Measurements from ENCODE around the gene CD300LF.

Gene CD300LF

DNA sequence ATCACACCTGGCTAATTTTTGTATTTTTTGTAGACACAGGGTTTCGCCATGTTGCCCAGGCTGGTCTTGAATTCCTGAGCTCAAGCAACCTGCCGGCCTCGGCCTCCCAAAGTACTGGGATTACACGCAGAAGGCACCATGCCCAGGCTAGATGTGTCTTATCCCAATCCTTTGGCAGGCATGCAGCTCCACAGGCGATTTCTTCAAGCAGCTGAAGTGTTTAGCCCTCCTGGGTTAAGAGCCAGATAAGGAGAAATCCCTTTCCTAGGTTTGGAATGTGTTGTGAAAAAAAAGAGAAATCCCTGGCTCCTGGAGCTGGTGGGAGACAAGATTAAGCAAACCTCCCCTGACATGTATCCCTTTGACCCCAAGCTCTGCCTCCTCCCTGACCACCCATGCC lies 33.7 kb upstream of the CD300LF start:
- no peaks in the 10 kb centered on the region for H3K36me3 ChIP-seq
- no peak overlapping the region for H3K4me3 ChIP-seq
- H3K27me3 ChIP-seq, result peaks cover 0 to 18% of the 10 kb centered on the region in 2 donors
- TF ChIP-seq CTCF (IDR thresholded peaks at IDR 0.05), result no peak
- H3K9me3 ChIP-seq, result no peaks in the 10 kb centered on the region
- H3K27ac ChIP-seq, result no peak overlapping the region
- peaks cover 0 to 36% (median 33%) of the 10 kb centered on the region in 4 donors for H3K4me1 ChIP-seq
- intact Hi-C loops (cut with DNase I; ENCODE audit: low total_unique reads), result no loop called here
- DNase-seq, result no peak

GRCh38 chr17:74745548-74746177 lies 32.9 kb upstream of the CD300LF start:
- Histone ChIP-seq H3K4me1 (peaks cover 0 to 29% (median 26%) of the 10 kb centered on the region in 4 donors), H3K27me3 (peaks cover 0 to 25% of the 10 kb centered on the region in 2 donors), H3K4me3 (no peak overlapping the region), H3K9me3 (no peaks in the 10 kb centered on the region), H3K27ac (peak overlapping the region in 1 of 2 donors; percentile 33), H3K36me3 (no peaks in the 10 kb centered on the region)
- intact Hi-C loops (cut with DNase I; ENCODE audit: low total_unique reads), result loop anchor here (2.0 kb wide), 1 partner anchor 119 kb away; no protein-coding TSS in a partner anchor
- TF ChIP-seq CTCF (IDR thresholded peaks at IDR 0.05), result no peak
- no peak for DNase-seq

DNA sequence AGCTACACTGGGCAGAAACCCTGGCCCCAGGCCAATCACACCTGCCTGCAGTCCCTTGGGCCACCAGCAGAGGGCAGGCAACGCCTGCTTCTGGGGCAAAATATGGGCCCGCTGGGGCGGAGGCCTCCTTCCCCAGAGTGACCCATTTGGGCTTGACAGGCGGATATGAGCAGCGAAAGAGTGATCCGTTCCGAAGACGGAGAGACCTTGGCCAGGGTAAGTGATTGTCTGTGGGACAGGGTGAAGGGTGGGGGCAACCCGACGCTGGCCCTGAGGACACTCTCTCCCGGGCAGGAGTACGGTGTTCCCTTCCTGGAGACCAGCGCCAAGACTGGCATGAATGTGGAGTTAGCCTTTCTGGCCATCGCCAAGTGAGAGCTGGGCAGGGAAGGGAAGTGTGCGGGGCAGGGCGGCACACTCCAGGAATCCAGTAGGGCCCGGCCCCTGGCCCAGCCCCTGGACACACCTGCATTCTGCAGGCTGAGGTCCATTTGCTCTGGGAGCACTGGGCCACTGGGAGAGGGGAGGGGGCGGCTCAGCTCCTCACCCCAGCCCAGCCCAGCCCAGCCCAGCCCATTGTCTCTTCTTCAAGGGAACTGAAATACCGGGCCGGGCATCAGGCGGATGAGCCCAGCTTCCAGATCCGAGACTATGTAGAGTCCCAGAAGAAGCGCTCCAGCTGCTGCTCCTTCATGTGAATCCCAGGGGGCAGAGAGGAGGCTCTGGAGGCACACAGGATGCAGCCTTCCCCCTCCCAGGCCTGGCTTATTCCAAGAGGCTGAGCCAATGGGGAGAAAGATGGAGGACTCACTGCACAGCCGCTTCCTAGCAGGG lies 32.2 kb upstream of the CD300LF start:
- peak; percentile 98 to 100 for TF ChIP-seq CTCF (IDR thresholded peaks at IDR 0.05)
- Histone ChIP-seq H3K36me3 (no peaks in the 10 kb centered on the region), H3K9me3 (no peaks in the 10 kb centered on the region), H3K4me1 (peaks cover 0 to 22% (median 20%) of the 10 kb centered on the region in 4 donors), H3K27me3 (peaks cover 0 to 32% of the 10 kb centered on the region in 2 donors), H3K27ac (peak overlapping the region; percentile 32 to 33), H3K4me3 (peak overlapping the region; percentile 12 to 22)
- peak; percentile 86 to 92 for DNase-seq
- intact Hi-C loops (cut with DNase I; ENCODE audit: low total_unique reads), result loop anchor here (2.0 kb wide), 1 partner anchor 120 kb away; no protein-coding TSS in a partner anchor

DNA sequence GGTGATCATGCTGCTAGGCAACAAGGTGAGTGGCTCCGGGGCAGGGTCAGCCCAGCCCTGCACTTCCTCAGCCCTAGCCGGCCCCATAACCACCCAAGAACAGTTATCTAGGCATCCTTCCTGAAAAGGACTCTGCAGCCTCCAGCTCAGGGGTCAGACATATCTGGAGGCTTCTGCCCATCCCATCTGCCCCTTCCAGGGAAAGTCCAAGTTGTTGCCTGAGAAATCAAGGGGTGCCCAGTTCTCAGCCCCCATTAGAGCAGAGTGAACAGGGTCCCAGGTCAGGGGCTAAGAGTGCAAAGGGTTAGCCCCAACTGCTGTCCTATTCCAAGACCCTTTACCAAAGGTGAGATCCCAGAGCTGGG lies 31.6 kb upstream of the CD300LF start:
- Histone ChIP-seq H3K4me1 (peaks cover 0 to 16% (median 14%) of the 10 kb centered on the region in 4 donors), H3K27ac (no peak overlapping the region), H3K27me3 (peaks cover 0 to 38% of the 10 kb centered on the region in 2 donors), H3K4me3 (no peak overlapping the region), H3K36me3 (no peaks in the 10 kb centered on the region), H3K9me3 (no peaks in the 10 kb centered on the region)
- intact Hi-C loops (cut with DNase I; ENCODE audit: low total_unique reads), result loop anchor here (2.0 kb wide), 1 partner anchor 120 kb away; no protein-coding TSS in a partner anchor
- DNase-seq, result no peak
- TF ChIP-seq CTCF (IDR thresholded peaks at IDR 0.05), result no peak

DNA sequence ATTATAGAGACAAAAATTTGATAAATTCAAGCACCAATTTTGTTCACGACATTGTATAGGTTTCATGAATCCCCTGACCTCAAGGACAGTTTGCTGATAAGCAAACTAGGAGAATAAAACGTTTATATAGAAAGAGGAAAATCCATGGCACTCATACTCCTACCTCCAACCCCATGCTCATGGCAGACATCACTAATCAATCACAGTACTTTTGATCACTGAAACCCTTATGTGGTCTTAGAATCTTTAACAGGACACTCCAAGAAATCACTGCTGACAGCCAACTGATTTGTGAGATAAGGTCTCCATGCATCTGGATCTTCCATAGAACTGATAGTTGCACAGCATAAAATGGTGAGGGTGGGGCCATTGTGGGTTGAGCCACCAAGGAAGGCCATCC lies 31.0 kb upstream of the CD300LF start:
- H3K4me3 ChIP-seq, result no peak overlapping the region
- DNase-seq, result no peak
- no peaks in the 10 kb centered on the region for H3K36me3 ChIP-seq
- no peak for TF ChIP-seq CTCF (IDR thresholded peaks at IDR 0.05)
- peaks cover 0 to 13% (median 12%) of the 10 kb centered on the region in 4 donors for H3K4me1 ChIP-seq
- intact Hi-C loops (cut with DNase I; ENCODE audit: low total_unique reads), result loop anchor here (2.0 kb wide), 1 partner anchor 121 kb away; no protein-coding TSS in a partner anchor
- H3K27me3 ChIP-seq, result peaks cover 0 to 44% of the 10 kb centered on the region in 2 donors
- no peak overlapping the region for H3K27ac ChIP-seq
- no peaks in the 10 kb centered on the region for H3K9me3 ChIP-seq

All from tibial artery (tissue), 4 donors.